Activated CD4-positive, alpha-beta T cell treated with anti-CD3 and anti-CD28 coated beads, Interleukin-2, amount 10 ng/mL, durations not matched to agents 24 days and 14 days (primary cell): ENCODE results near the gene SLC23A1. TPM values are rescaled to one million over a fixed set of nuclear protein-coding genes. Genes with fewer than 3 reads are reported as not detected.

ENCODE experiments used
- total RNA-seq: library from RNA; stranded (reverse); gene quantifications from 2 replicates; pipeline ENCODE4 v1.2.3, GENCODE V29; 2022

Gene SLC23A1
- total RNA-seq, 1 donor from 2014 or later = 2.1 TPM

Other genes starting within 250 kb of the SLC23A1 start
- gene SIL1, start 184.9 kb downstream of the SLC23A1 start, total RNA-seq = 31.1 and 40.5 TPM in 2 replicates
- 243 and 258 TPM in 2 replicates for gene MATR3, start 89.6 kb downstream of the SLC23A1 start, total RNA-seq
- 83.3 and 93.8 TPM in 2 replicates for gene PAIP2, start 41.4 kb downstream of the SLC23A1 start, total RNA-seq
- gene MZB1, start 6.6 kb upstream of the SLC23A1 start, total RNA-seq = 28.3 and 29.1 TPM in 2 replicates
- 8.4 and 9.2 TPM in 2 replicates for gene PROB1, start 11.8 kb upstream of the SLC23A1 start, total RNA-seq
- 4.2 TPM in 2 replicates for gene SPATA24, start 20.8 kb upstream of the SLC23A1 start, total RNA-seq
- gene DNAJC18, start 56.2 kb upstream of the SLC23A1 start, total RNA-seq = 34.2 and 38.6 TPM in 2 replicates
- 1.6 and 1.7 TPM in 2 replicates for gene ECSCR, start 79.4 kb upstream of the SLC23A1 start, total RNA-seq
- gene SMIM33, start 87.7 kb upstream of the SLC23A1 start, total RNA-seq = 0.37 and 0.38 TPM in 2 replicates
- 198 and 201 TPM in 2 replicates for gene STING1, start 99.5 kb upstream of the SLC23A1 start, total RNA-seq
- gene UBE2D2, start 178.0 kb upstream of the SLC23A1 start, total RNA-seq = 272 and 275 TPM in 2 replicates